ENCODE data around the gene ELFN2.
"Not testable (repeated sequence)": the region's sequence is repeated elsewhere in the genome, so short reads cannot be mapped to it uniquely, and the experiment has no call there.

The ELFN2 gene

GRCh38 chr22:37410174-37411055, 16.9 kb downstream of the ELFN2 start:
- DNase-seq (ENCODE audit: low spot score), result no peak

GRCh38 chr22:37409459-37410050, 17.7 kb downstream of the ELFN2 start:
- no peak for DNase-seq (ENCODE audit: low spot score)

GRCh38 chr22:37409031-37409430, 18.2 kb downstream of the ELFN2 start:
- DNase-seq (ENCODE audit: low spot score), result no peak

- no peak for DNase-seq (ENCODE audit: low spot score)
Observed at GRCh38 chr22:37407856-37408255, 19.4 kb downstream of the ELFN2 start.

- DNase-seq (ENCODE audit: low spot score), result no peak
Observed at GRCh38 chr22:37406441-37407235, 20.6 kb downstream of the ELFN2 start.

- DNase-seq (ENCODE audit: low spot score), result no peak
Observed at GRCh38 chr22:37404091-37404490, 23.2 kb downstream of the ELFN2 start.

- DNase-seq (ENCODE audit: low spot score), result no peak
Observed at GRCh38 chr22:37403267-37403960, 23.9 kb downstream of the ELFN2 start.

GRCh38 chr22:37402184-37402506, 25.1 kb downstream of the ELFN2 start:
- DNase-seq (ENCODE audit: low spot score), result no peak

- DNase-seq (ENCODE audit: low spot score), result no peak
Observed at GRCh38 chr22:37401401-37402183, 25.7 kb downstream of the ELFN2 start.

- no peak for DNase-seq (ENCODE audit: low spot score)
Observed at GRCh38 chr22:37400719-37401118, 26.6 kb downstream of the ELFN2 start.

GRCh38 chr22:37399457-37399856, 27.8 kb downstream of the ELFN2 start:
- not testable (repeated sequence) for DNase-seq (ENCODE audit: low spot score)

GRCh38 chr22:37397226-37397625, 30.1 kb downstream of the ELFN2 start:
- DNase-seq (ENCODE audit: low spot score), result no peak

- no peak for DNase-seq (ENCODE audit: low spot score)
Observed at GRCh38 chr22:37396488-37397084, 30.7 kb downstream of the ELFN2 start.

GRCh38 chr22:37394341-37394740, 32.9 kb downstream of the ELFN2 start:
- DNase-seq (ENCODE audit: low spot score), result no peak

GRCh38 chr22:37393746-37394145, 33.5 kb downstream of the ELFN2 start:
- no peak for DNase-seq (ENCODE audit: low spot score)

GRCh38 chr22:37392721-37393328, 34.5 kb downstream of the ELFN2 start:
- no peak for DNase-seq (ENCODE audit: low spot score)

- DNase-seq (ENCODE audit: low spot score), result no peak
Observed at GRCh38 chr22:37391702-37392101, 35.6 kb downstream of the ELFN2 start.

- DNase-seq (ENCODE audit: low spot score), result no peak
Observed at GRCh38 chr22:37390075-37390474, 37.2 kb downstream of the ELFN2 start.

- DNase-seq (ENCODE audit: low spot score), result no peak
Observed at GRCh38 chr22:37388538-37388937, 38.7 kb downstream of the ELFN2 start.

GRCh38 chr22:37387793-37388192, 39.5 kb downstream of the ELFN2 start:
- no peak for DNase-seq (ENCODE audit: low spot score)

- DNase-seq (ENCODE audit: low spot score), result no peak
Observed at GRCh38 chr22:37386441-37386840, 40.8 kb downstream of the ELFN2 start.

Measured in COLO829 (cell line).